HEK293T (cell line): ENCODE measurements around the gene ARL17B.
"Not testable (repeated sequence)": the region's sequence is repeated elsewhere in the genome, so short reads cannot be mapped to it uniquely, and the experiment has no call there.

Experiments used
- CTCF ChIA-PET: fragments of 350-600 bp; formaldehyde crosslinking; extraction: SDS; loops from one replicate; lab custom pipeline; 2021; ENCODE audit warnings: antibody characterized with exemption, inconsistent platforms; lab: Yijun Ruan, JAX
- POLR2A ChIA-PET: fragments of 350-600 bp; formaldehyde crosslinking; extraction: SDS; loops from one replicate; lab custom pipeline; 2020; ENCODE audit warnings: antibody characterized with exemption, inconsistent platforms; lab: Yijun Ruan, JAX
- DNase-seq: peaks from one replicate; pipeline ENCODE4 v3.0.0; 2012; ENCODE audit warnings: mixed read lengths; ENCODE audit errors: extremely low spot score
- BHLHE40 ChIP-seq: fragments of 450-650 bp; IDR thresholded peaks from 2 replicates; pipeline ENCODE4 v1.6.1; 2016; ENCODE audit warnings: mild to moderate bottlenecking, moderate library complexity, borderline replicate concordance
- ELF4 ChIP-seq: fragments of 450-650 bp; IDR thresholded peaks from 2 replicates; pipeline ENCODE4 v1.6.1; 2017; ENCODE audit warnings: antibody characterized with exemption
- LEF1 ChIP-seq: fragments of 450-650 bp; IDR thresholded peaks from 2 replicates; pipeline ENCODE4 v1.6.1; 2017; ENCODE audit warnings: mild to moderate bottlenecking, borderline replicate concordance
- SP1 ChIP-seq: fragments of 450-650 bp; IDR thresholded peaks from 2 replicates; pipeline ENCODE4 v1.6.1; 2017
- TARDBP ChIP-seq: fragments of 450-650 bp; IDR thresholded peaks from 2 replicates; pipeline ENCODE4 v1.6.1; 2016
- ZNF384 ChIP-seq: fragments of 450-650 bp; IDR thresholded peaks from 2 replicates; pipeline ENCODE4 v1.6.1; 2016

The ARL17B gene

DNA sequence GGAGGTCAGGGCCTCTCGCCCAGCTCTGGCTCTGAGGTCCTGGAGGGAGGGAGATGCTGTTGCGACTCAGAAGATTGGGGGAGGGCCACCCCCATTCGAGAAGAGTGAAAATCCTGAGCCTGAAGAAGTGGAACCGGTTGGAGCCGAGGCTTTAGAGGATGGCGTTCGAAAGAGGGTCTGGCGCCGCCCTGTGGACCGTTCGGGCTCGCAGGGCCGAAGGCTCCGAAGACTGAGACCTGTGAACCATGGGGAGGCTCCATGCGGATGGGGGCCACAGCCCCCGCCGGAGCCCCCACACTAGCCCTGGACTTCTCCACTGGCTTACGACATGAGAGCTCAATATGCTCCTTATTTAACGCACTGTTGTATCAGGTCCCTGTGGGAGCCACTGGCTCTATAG is 20.3 kb downstream of the ARL17B start:
- POLR2A ChIA-PET, DNase-seq, CTCF ChIA-PET: not testable (repeated sequence)

GRCh38 chr17:46294831-46295230 is 66.7 kb downstream of the ARL17B start, which contains the start of gene LRRC37A:
Gene LRRC37A, plus strand, starts transcription at chr17:46295131. Its CDS starts 3 bp downstream, at chr17:46295134.
- POLR2A ChIA-PET, DNase-seq, CTCF ChIA-PET: not testable (repeated sequence)

DNA sequence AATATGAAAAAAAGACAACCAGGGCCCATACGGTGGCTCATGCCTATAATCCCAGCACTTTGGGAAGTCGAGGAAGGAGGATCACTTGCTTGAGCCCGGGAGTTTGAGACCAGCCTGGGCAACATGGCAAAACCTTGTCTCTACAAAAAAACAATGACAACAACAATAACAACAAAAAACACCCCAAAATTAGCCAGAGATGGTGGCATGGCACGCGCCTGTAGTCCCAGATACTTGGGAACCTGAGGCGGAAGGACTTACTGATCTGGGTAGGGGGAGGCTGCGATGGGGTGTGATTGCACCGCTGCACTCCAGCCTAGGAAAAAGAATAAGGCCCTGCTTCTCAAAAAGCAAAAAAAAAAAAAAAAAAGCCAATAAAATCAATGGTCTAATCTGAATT is 69.9 kb downstream of the ARL17B start:
- POLR2A ChIA-PET, DNase-seq, CTCF ChIA-PET: not testable (repeated sequence)

DNA sequence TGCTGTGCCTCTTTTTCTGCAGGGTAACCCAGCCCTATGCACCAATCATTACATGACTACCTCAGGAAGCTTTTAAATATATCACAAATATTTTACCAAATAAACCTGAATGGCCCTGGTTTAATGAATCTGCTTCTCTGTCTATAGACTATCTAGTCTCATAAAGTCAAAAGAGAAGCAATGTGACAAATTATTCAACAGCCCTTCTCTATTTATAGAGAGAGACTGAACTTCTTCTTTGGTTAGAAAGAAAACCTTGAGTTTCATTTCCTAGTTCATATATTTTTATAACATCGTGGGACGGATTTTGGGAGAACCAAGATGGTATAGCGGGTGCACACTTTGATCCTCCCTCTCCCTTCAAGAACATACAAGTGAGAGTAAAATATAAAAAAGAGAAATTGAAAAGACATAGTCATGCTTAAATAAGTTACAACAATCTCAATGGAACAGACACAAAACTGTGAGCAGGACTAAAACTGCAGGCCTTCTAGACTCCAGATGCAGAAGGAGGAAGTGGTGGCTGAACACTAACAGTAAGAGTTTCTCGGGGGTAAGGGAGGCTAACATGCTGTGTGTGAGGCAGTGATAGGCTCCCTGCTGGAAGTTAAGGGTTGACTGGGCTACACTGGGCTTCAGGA is 70.5 kb downstream of the ARL17B start:
- DNase-seq, POLR2A ChIA-PET, CTCF ChIA-PET: not testable (repeated sequence)

GRCh38 chr17:46287587-46287986 is 74.0 kb downstream of the ARL17B start:
- POLR2A ChIA-PET: not testable (repeated sequence)

DNA sequence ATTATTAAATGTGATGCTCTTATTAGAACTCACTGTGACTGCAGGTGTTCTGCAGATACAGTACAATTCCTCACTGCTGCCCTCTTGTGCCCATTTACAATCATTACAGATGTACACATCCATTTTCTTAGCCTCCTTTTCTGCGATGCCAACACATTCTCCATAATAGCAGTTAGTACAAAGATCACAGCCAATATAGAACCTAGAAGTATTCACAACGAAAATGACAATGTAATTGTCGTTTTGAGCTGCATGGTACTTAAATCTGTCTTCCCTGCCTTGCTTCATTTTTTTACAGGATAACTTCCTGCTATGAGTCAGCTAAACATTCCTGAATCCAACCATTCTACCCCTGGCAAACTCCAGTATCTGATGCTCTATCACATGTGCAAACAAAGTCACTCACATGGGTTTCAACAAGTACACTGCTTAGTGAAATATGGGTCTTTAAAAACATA is 74.8 kb downstream of the ARL17B start:
- POLR2A ChIA-PET, DNase-seq: not testable (repeated sequence)
- CTCF ChIA-PET: interaction anchor here (0.6 to 0.7 kb wide), 3 partner anchors 10 to 455 kb away, joined by 3 to 4 read pairs (median 3); no protein-coding TSS in a partner anchor

More at GRCh38 chr17:46287587-46287986, 74.0 kb downstream of the ARL17B start:
- DNase-seq, CTCF ChIA-PET: not testable (repeated sequence)

DNA sequence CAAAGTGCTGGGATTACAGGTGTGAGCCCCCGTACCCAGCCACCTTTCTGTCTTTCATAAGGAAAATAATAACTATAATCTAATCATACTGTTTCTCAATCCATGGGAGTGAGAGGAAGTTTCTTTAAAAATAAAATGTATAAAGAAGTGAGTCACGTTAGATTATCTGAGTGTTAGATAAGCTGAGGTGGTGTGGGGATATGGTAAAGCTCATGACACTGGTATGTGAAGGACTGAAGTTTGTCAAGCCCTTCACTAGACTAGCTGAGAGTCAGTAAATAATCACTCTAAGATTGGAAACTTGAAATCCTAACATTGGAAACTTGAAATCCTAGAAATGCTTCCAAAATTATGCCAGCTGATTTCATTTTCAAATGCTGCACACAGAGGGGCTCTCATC is 76.1 kb downstream of the ARL17B start:
- POLR2A ChIA-PET, DNase-seq, CTCF ChIA-PET: not testable (repeated sequence)

DNA sequence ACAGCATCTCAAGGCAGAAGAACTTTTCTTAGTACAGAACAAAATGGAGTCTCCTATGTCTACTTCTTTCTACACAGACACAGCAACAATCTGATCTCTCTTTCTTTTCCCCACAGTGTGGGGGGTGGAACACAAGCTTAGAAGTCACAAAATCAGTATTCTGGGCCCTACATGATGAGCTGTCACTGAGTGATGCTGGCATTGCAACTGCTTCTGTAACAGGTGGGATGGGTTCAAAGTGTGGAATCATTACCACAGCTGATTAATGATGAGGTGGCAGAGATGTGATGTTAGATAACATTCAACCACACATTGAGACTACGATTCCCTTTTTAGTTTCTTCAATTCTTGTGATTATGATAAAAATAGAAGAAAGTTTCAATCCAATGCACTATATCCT is 77.1 kb downstream of the ARL17B start:
- CTCF ChIA-PET, DNase-seq, POLR2A ChIA-PET: not testable (repeated sequence)

- CTCF ChIA-PET, POLR2A ChIA-PET, DNase-seq: not testable (repeated sequence)
These were observed 78.9 kb downstream of the ARL17B start for GRCh38 chr17:46282635-46283034.

DNA sequence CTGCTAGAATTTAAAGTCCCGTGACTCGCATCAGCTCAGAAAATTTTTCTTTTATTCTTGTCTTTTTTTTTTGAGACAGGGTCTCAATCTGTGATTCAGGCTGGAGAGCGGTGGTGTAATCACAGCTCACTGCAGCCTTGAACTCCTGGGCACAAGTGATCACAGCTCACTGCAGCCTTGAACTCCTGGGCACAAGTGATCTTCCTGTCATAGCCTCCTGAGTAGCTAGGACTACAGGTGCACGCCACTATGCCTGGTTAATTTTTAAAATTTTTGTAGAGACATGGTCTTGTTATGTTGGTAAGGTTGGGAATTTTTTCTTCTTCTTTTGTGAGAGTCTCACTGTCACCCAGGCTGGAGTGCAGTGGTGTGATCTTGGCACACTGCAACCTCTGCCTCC is 80.2 kb downstream of the ARL17B start:
- DNase-seq, CTCF ChIA-PET, POLR2A ChIA-PET: not testable (repeated sequence)

GRCh38 chr17:46276728-46277479 is 84.7 kb downstream of the ARL17B start:
- DNase-seq: not testable (repeated sequence)
- POLR2A ChIA-PET: interaction anchor here (1.1 kb wide), 1 partner anchor 10 kb away, joined by 4 read pairs; no protein-coding TSS in a partner anchor
- CTCF ChIA-PET: interaction anchor here (1.1 kb wide), 1 partner anchor 10 kb away, joined by 4 read pairs; no protein-coding TSS in a partner anchor

- TF ChIP-seq ZNF384 (no peak), SP1 (no peak), ELF4 (no peak), TARDBP (no peak), LEF1 (no peak), BHLHE40 (no peak)
- DNase-seq: no peak
- CTCF ChIA-PET: interaction anchor here (0.5 kb wide), 1 partner anchor 15 kb away, joined by 3 read pairs; no protein-coding TSS in a partner anchor
- POLR2A ChIA-PET: no interaction called here
These were observed 87.3 kb downstream of the ARL17B start for GRCh38 chr17:46274238-46274637.
